ENCODE measurements around the gene CMIP.

Gene CMIP

DNA sequence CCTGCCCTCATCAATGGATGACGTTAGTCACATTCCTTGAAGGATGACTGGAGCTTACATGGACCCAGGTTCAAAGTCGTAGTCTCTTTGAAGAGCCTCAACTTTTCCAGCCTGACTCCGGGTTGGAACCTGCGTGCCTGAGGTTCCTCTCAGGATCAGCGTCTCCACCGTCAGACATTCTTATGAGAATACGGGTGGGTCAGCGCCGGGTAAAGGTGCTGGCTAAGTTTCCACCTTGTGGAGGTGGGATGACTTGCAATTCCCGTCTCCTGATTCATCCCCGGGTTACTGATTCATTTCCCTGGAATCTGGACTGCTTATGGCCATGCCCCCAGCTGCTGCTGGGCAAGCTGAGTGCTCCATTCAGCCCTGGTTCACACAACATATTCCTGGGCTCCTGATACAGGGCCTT lies 38.9 kb upstream of the CMIP start:
- Histone ChIP-seq H3K79me2 (no peaks in the 10 kb centered on the region), H3K27ac (no peak overlapping the region), H3K4me1 (no peaks in the 10 kb centered on the region), H3K4me2 (ENCODE audit: low read length) (no peak overlapping the region), H3K9ac (no peak overlapping the region), H2AFZ (no peak overlapping the region), H3K9me3 (ENCODE audit: control insufficient read depth, low read length) (no peaks in the 10 kb centered on the region), H3K36me3 (ENCODE audit: control insufficient read depth, insufficient read depth, low read length) (no peaks in the 10 kb centered on the region), H3K27me3 (ENCODE audit: control insufficient read depth, insufficient read depth, low read length) (no peaks in the 10 kb centered on the region), H3K4me3 (ENCODE audit: low read depth, low read length) (no peak overlapping the region)
- no peak for TF ChIP-seq CTCF (IDR thresholded peaks at IDR 0.05)

- H3K9me3 ChIP-seq (ENCODE audit: control insufficient read depth, low read length) = no peaks in the 10 kb centered on the region
- H3K27me3 ChIP-seq (ENCODE audit: control insufficient read depth, insufficient read depth, low read length) = no peaks in the 10 kb centered on the region
- H3K4me1 ChIP-seq = no peaks in the 10 kb centered on the region
Observed at GRCh38 chr16:81408409-81408950, 36.1 kb upstream of the CMIP start.

GRCh38 chr16:81409016-81409556 lies 35.5 kb upstream of the CMIP start:
- H3K4me1 ChIP-seq = no peaks in the 10 kb centered on the region
- no peak overlapping the region for H3K27ac ChIP-seq
- no peaks in the 10 kb centered on the region for H3K9me3 ChIP-seq (ENCODE audit: control insufficient read depth, low read length)
- H3K9ac ChIP-seq = no peak overlapping the region
- H2AFZ ChIP-seq = no peak overlapping the region
- no peaks in the 10 kb centered on the region for H3K36me3 ChIP-seq (ENCODE audit: control insufficient read depth, insufficient read depth, low read length)
- H3K4me3 ChIP-seq (ENCODE audit: low read depth, low read length) = no peak overlapping the region
- no peaks in the 10 kb centered on the region for H3K27me3 ChIP-seq (ENCODE audit: control insufficient read depth, insufficient read depth, low read length)
- no peaks in the 10 kb centered on the region for H3K79me2 ChIP-seq
- TF ChIP-seq CTCF (IDR thresholded peaks at IDR 0.05) = no peak
- no peak overlapping the region for H3K4me2 ChIP-seq (ENCODE audit: low read length)

More at GRCh38 chr16:81408409-81408950, 36.1 kb upstream of the CMIP start:
- no peak overlapping the region for H3K9ac ChIP-seq
- no peak overlapping the region for H3K27ac ChIP-seq
- no peaks in the 10 kb centered on the region for H3K79me2 ChIP-seq
- H3K4me3 ChIP-seq (ENCODE audit: low read depth, low read length) = no peak overlapping the region
- no peak for TF ChIP-seq CTCF (IDR thresholded peaks at IDR 0.05)
- no peak overlapping the region for H3K4me2 ChIP-seq (ENCODE audit: low read length)
- H2AFZ ChIP-seq = no peak overlapping the region
- H3K36me3 ChIP-seq (ENCODE audit: control insufficient read depth, insufficient read depth, low read length) = no peaks in the 10 kb centered on the region

GRCh38 chr16:81410643-81411293 lies 33.8 kb upstream of the CMIP start:
- H3K79me2 ChIP-seq = no peaks in the 10 kb centered on the region
- no peak overlapping the region for H3K4me2 ChIP-seq (ENCODE audit: low read length)
- no peak for TF ChIP-seq CTCF (IDR thresholded peaks at IDR 0.05)
- H2AFZ ChIP-seq = no peak overlapping the region
- no peaks in the 10 kb centered on the region for H3K4me1 ChIP-seq
- H3K27ac ChIP-seq = no peak overlapping the region
- no peaks in the 10 kb centered on the region for H3K9me3 ChIP-seq (ENCODE audit: control insufficient read depth, low read length)
- no peaks in the 10 kb centered on the region for H3K27me3 ChIP-seq (ENCODE audit: control insufficient read depth, insufficient read depth, low read length)
- H3K36me3 ChIP-seq (ENCODE audit: control insufficient read depth, insufficient read depth, low read length) = no peaks in the 10 kb centered on the region
- no peak overlapping the region for H3K4me3 ChIP-seq (ENCODE audit: low read depth, low read length)
- no peak overlapping the region for H3K9ac ChIP-seq

All from parathyroid adenoma (tissue), 2 donors.